NCI-H510A treated with DMSO at 0.1 percent for 48 hours (cell line): ENCODE results near the gene KDM4C.
"Not testable (repeated sequence)": the region's sequence is repeated elsewhere in the genome, so short reads cannot be mapped to it uniquely, and the experiment has no call there.

Experiments
- DNase-seq: peaks from one replicate; lab custom pipeline; 2025; lab: John Stamatoyannopoulos, UW

The KDM4C gene

DNA sequence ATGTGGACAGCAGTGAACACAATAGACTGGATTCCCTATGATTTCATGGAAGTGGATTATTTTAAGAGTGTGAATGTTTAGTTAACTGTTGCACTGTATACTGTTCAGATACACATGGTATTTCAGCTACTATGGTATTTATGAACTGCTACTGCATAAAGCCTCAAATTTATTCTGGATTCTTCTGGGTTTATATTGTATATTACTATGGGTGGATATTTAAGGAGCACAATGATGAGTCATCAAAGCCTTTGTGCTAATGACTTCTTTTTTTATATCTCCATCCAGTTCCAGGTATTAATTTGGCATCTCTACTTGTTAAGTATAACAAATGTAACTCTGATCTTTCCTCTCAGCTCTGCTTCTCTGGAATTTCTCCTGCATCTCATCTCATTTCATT lies 6.8 kb downstream of the KDM4C start:
- no peak for DNase-seq

DNA sequence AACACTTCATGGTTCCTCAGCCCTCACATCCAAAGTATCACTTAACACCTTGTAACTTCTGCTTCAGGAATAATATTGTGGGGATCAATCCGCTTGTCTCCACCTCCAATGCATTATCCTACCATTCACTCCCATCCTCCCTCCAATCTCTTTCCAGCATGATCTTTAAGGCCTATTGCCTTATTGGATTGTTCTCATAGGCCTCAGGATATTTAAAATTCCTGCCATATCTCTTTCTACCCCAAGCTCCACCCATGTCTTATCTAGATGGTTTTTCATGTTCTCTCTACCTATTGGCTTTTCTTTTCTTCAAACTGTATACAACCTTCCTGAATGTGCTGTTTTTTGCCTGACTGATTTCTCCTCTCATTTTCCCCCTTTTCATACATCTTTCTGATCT lies 7.2 kb downstream of the KDM4C start:
- DNase-seq: no peak

DNA sequence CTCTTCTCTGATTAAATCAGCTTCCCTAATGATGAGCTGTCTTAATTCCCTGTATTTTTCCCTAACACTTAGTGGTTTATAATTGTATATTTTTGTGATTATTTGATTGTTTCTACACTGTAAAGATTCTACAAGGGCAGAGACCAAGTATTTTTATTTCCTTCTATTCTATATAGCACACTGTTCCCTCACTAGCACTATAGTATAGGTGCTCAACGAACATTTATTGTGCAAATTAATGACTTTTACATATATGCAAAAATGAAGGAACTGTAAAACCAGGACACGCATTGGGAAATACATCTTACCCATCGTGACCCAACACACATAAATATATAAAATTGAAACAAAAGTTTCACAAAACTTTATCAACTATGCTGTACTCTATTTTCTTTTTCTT lies 7.6 kb downstream of the KDM4C start:
- DNase-seq: no peak

DNA sequence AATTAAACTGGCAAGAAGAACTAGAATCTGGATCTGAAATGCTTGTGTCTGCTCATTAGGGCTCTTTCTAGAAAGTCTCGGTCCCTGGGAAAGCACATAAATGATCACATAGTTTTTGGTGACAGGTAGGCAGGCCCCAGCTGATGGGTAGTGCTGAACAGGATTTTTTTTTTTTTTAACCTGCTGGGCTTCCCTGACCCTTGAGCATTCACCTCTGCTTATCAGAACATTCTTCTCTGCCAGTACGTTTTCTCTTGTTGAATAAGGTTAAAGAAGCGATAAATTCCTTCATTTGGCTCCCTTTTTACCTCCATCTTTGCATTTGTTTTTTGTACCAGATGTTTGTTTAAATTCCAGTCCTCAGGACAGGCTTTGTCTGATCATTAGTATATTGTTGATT lies 8.8 kb downstream of the KDM4C start:
- DNase-seq: no peak

DNA sequence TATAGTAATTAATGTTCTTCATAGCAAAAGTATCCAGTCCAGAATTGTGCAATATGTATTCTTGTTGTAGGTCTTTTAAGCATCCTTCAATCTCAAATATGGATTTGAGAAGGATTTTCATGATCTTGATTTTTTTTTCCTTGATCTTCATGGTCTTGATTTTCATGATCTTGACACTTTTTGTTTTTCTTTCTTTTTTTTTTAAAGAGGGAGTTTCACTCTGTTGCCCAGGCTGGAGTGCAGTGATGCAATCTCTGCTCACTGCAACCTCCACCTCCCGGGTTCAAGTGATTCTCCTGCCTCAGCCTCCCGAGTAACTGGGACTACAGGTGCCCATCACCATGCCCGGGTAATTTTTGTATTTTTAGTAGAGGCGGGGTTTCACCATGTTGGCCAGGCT lies 10.8 kb downstream of the KDM4C start:
- not testable (repeated sequence) for DNase-seq

DNA sequence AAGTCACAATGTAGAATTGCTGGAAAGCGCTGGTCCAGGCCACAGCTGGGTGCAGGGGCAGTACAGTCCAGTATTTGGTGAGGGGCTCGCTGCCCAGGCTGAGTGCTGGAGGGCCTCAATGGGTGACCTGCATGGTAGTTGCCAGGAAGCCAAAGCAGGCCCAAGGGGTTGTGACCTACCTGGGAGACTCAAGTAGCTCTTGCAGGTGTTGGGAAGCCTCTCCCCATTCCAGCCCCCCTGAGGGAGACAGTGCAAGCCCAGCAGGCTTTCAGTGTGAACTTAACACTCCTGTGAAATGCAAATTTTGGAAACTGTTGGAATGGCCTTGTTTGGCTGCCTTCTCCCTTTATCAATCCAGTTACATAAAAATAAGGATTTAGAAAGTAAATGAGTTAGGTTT lies 13.9 kb downstream of the KDM4C start:
- DNase-seq: no peak

DNA sequence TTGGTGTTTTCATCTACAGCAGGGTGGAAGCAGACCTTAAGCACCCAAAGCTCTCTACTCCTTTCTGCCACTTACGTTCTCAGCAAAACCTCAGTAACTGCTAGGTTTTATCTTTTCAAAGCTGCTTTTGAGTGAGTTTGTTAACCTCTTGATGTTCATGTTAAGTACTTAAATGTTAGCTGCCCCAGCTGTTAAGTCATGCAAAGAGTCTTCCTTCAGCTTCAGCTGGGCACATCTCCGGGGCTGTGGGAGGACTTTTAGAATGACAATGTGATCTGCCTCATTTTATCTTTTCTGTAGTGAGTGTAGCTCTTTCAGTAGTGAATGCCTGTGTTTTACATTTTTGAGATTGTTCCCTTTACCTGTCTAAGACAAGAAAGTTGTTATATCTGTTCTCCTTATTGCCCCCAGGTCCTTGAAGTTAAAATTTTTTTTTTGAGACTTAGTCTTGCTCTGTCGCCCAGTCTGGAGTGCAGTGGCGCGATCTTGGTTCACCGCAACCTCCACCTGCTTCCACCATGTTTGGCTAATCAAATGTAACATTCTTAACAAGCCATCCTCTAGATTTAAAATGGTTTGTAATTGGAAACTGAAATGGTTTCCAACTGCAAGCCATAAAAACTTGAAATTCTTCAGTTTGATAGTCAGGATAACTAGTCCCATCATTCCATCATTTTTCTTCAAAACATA lies 19.6 kb downstream of the KDM4C start:
- no peak for DNase-seq

DNA sequence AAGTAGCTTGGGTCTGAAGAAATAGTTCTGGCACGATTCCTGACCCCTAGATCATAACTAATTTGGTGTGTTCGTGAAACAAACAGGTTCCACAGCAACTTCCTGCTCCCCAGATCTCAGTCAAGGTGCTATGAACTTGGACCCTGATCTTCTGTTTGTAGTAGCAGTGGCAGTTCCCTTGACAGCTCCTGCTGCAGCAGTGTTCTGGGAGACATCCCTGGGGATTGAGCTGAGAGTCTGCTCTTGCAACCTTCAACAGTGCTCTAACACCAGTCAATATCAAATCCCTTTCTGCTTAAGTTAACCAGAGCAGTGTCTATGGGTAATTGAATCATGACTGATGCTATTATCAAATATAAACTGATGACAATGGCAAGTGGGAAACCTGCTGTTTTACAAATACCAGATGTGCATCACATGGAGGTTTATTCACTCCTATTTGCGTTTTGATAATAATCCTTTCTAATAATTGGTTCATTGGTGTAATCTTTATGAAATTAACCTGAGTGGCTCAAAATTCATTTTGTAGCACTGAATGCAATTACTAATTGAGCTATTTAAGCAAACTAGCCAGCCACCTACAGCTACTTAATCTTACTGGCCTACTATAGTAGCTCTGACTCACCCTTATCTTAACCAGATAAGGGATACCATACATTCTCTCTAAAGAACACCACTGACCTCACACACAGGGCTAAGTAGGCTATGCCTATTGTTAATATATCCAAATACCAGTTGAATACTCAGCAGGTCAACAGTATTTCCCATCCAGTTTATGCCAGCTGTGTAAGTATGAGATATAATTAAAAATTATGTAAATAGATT lies 21.9 kb downstream of the KDM4C start:
- DNase-seq: no peak

DNA sequence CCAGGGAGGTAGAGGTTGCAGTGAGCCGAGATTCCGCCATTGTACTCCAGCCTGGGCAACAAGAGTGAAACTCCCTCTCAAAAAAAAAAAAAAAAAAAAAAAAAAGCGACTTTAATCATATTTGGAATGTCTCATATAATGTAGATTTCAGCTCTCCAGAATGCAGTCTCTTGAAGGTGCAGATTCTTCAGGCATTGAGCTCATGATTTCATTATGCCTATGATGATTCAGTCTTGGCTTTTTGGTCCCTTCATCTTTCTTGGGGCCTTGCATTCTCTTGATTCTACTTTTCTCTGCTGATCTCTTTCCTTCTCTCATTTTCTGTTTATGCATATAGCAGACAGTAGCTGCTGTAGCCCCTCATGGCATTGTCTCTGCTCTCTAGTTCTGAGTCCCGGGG lies 22.9 kb downstream of the KDM4C start:
- no peak for DNase-seq

DNA sequence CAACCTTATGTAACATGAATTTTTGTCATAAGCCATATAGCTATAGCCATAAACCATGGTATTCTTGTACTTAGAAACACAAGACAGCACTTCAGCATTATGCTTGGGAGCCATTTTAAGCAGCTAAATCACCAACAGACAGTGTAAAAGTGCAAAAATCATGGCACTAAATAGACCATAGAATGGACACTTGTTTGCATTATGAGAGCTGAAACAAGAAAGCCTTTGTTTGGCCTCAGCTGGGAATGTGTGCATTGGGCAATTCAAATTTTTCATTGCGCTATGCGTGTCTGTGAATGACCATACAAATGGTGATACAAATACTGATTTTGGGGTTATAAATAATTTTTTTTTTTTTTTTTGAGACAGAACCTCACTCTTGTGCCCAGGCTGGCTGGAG lies 23.7 kb downstream of the KDM4C start:
- no peak for DNase-seq

DNA sequence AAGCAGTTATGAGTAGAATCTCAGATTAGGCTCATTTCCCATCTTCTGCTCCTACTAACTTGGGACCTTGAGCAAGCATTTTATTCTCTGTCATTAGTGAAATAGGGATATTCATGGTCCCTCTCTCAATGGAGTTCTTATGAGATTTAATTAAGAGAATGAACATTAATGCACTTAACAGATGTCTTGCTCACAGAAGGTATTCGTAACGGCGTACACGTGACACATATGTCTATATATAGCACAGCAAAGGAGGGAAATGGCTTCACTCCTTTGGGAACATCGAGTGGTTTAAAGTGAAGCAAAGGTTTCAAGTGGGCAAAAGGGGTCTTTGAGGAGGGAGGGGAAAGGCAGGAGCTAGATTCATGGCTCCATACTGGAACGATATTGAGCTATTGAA lies 24.6 kb downstream of the KDM4C start:
- no peak for DNase-seq

DNA sequence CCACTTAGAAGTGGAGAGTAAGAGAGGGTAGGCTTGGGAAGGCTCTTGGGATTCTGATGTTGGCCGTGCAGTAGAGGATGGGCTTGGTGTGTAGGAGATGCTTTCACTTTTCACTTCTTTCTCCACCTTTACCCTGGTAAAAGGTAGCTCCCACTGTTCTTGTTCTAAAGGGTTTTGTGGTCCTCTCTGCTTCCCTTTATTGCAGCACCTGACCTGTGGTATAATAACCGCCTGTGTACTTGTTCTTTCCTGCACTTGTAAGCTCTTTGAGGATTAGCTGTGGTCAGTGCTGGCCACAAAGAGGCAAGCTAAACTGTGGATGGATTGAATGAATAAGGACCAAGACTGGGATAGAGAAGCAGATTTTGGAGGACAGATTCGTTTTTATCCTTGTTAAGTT lies 25.2 kb downstream of the KDM4C start:
- DNase-seq: no peak

DNA sequence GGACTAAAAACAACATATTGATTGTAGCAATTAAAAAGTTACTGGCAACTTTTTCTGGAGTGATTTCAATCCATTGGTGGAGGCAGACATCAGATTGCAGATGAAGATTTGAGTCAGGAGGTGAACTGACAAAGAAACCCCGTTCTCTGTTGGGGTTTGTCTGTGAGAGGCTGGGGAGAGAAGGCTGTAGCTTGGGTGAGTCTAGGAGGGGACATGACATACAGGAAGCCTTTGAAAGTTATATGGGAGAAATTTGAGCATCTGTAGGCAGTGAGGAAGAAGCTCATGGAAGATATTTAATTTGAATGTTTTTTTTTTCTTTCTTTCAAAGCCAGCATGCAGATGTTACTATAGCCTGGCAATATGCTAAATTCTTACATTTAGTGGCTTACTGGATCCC lies 26.0 kb downstream of the KDM4C start:
- no peak for DNase-seq

DNA sequence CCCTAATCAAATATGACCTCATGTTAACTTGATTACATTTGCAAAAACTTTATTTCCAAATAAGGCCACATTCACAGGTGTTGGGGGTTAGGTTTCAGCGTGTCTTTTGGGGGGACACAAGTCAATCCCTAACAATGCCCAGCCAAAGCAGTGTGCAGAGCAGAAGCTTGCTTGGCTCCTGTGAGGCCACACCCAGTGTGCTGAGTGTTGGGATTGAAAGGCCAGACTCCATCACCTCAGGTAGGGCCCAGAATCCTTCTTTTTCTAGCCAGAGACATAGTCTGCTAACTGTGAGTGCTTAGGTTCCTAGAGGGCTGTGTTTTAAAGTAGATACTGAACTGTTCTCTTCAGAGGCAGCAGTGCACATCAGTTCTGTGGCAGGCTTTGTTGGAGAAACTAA lies 27.9 kb downstream of the KDM4C start:
- DNase-seq: no peak

DNA sequence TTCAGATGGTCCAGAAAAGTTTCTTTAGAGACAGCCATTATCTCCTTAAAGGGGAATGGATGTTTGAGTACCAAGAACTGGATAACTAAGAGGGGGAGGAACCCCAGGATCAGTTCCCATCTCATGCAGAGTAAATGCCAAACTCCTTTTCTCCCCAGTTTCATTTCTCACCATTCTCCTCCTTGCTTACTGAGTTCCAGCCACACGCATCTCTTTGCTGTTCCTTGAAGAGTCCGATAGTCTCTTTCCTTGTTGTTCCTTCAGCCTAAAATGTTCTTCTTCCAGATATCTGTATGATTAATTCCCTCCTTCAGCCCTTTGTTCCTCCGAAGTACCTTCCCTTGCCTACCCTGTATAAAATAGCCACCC lies 30.0 kb downstream of the KDM4C start:
- no peak for DNase-seq

DNA sequence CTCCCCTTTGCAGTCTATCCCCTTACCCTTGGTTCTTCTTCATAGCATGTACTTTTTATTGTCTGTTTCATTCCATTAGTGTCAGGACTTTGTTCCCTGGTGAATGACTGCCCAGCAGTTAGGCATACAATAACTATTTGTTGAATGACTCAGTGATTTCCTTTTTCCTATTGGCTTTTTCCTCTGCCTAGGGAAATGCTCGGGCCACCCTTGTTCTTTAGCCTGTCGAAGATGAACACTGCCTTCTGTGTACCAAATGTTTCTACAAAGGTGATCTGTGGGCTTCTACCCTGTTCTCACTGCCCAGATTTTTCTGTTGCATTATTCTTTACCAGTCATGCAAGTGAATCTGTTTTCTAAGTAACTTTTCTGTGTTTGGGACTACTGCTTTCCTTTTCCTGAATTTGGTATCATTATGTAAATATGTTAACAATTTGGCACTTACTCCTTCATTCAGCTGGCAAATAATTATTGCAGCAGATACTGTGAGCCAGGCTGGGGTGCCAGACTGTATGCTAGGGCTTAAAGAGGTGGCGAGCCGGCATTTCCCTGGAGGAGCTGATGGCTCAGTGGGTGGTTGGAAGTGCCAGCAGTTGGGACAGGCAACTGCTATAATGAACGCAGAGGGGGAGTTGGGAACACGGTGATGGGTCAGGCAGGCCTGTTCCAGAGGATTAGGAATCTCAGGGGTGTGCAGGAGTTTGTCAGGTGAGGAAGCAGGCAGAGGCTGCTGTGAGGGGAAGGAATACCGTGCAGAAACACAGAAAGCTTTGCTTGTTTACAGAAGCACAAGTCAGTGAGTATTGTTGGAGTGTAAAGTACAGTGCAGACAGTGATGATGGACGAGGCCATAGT lies 30.6 kb downstream of the KDM4C start:
- DNase-seq: no peak

DNA sequence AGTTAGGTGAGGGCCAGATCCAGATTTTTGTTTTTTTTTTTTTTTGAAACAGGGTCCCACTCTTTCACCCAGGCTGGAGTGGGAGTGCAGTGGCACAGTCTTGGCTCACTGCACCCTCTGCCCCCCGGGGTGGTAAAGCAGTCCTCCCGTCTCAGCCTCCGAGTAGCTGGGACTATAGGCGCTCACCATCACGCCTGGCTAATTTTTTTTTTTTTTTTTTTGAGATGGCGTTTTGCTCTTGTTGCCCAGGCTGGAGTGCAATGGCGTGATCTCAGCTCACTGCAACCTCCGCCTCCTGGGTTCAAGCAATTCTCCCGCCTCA lies 31.2 kb downstream of the KDM4C start:
- not testable (repeated sequence) for DNase-seq

DNA sequence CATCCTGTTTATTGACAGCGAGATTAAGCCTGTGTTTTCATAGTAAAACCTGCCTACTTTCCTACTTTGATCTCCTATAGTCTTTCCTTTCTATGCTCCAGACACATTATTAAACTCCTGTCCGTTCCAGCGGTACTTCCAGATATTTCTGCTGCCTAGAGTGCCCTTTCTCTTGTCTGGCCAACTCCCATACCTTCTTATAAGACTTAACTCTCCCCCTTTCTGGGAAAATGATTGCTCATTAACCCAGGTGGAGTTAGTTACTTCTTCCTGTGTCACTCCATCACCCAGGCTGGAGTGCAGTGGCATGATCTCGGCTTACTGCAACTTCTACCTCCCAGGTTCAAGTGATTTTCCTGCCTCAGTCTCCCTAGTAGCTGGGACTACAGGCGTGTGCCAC lies 33.1 kb downstream of the KDM4C start:
- DNase-seq: no peak

DNA sequence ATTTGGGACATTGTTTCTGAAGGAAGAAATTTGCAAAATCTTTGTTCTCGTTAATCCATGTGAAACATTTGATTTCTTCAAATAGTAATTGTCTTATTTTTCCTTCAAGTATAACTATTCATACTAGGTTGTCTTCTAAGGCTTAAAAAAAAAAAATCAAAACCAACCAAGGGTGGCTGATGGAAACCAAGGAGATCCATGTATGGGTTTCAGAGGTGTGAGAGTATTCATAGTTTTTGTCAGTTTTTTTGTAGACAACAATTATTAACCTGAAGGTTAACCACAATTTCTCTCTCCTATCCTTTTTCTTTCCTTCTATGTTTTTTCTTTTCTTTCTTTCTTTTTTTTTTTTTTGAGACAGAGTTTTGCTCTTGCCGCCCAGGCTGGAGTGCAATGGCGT lies 35.4 kb downstream of the KDM4C start:
- DNase-seq: no peak

DNA sequence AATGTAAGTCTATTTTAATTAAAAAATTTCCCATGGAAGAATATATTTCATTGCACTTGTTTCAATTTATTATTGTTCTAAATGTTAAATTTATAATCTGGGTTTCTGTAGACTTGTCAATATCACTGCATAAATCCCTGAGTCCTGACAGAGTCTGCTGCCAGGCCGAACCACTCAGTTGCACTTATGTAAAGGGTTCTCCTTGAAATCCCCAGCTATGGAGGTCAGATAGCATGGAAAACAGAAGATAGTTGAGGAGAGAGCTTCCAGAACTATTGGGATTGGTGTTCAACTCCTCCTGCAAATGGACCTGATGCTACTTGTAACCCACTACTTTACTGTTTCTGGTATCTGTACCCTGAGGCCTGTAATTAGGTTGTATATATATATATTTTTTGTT lies 37.2 kb downstream of the KDM4C start:
- no peak for DNase-seq

DNA sequence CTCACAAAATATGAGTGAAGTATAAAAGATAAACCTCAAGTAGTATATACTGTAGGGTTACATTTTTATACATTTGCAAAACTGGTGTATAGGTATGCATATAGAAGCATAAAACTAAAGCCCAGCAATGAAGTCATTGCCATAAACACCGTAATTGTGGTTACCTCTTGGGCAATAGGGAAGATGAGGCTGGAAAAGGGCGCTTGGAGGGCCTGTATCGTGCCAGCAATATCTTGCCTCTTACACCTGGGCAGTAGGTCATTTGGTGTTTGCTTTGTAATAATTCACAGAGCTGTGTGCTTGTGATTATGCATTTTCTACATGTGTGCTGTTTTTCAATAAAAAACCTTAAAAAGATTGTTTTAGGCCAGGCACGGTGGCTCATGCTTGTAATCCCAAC lies 45.2 kb downstream of the KDM4C start:
- DNase-seq: no peak

DNA sequence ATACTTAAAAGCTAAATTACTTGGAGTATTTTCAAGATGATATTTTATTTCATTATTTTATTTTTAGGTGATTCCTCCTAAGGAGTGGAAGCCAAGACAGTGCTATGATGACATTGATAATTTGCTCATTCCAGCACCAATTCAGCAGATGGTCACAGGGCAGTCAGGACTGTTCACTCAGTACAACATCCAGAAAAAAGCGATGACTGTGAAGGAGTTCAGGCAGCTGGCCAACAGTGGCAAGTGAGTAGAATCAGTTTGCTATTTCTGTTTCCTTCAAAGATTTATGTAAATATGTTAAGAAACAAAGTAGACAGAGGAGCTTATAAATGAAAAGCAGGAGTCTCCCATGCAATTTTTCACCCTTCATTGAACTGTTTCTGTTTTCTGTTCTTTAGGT lies 47.8 kb downstream of the KDM4C start:
- DNase-seq: no peak

DNA sequence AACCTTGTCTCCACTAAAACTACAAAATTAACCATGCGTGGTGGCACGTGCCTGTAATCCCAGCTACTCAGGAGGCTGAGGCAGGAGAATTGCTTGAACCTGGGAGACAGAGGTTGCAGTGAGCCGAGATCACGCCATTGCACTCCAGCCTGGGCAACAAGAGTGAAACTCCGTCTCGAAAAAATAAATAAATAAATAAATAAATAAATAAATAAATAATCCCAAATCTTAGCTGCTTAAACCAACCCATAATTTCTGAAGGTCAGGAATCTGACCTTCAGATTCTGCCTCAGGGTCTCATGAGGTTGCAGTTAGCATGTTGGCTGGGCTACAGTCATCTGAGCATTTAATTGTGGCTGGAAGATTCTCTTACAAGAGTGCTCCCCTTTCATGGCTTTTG lies 48.5 kb downstream of the KDM4C start:
- DNase-seq: not testable (repeated sequence)
